GM19324 (cell line): ENCODE measurements around the gene FZD2.

Source experiments
- ATAC-seq: cut with Tn5 transposase; IDR thresholded peaks from one replicate; pipeline ENCODE4 v1.9.1; 2021; ENCODE audit warnings: mild to moderate bottlenecking, moderate library complexity; ENCODE audit not compliant: unreplicated experiment, low FRiP score

The FZD2 gene

DNA sequence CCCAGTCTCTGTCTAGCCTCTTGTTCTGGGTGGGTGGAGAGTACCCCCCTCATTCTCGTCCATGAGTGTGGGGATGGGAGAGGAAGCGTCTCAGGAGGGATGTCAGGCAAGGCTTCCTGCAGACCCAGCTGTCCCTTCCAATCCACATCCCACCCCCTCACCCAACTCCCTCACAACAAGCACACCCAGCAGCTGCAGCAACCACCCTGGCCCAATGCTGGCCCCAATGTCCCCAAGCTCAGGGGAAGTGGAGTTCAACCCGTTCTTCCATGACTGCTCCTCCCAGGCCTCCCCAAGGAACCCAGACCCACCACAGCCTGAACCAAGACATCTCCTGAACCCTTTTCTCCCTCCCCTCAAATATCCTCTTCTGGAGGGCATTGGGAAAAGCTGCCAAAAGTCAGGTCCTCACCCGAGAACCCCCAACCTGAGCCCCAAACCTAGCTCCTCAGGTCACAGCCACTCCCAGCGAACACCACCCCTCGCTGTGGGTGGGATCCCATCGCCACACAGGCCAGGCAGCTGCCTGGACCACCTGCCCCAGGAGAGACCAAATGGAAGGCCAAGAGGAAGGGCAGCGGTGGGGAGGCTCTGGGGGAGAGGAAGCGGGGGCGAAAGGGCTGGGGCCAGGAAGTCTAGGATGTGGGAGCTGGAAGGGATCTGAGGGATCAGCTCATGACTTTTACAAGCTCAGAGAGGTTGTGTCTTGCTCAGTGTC, 47.6 kb downstream of the FZD2 start:
- no peak for ATAC-seq

DNA sequence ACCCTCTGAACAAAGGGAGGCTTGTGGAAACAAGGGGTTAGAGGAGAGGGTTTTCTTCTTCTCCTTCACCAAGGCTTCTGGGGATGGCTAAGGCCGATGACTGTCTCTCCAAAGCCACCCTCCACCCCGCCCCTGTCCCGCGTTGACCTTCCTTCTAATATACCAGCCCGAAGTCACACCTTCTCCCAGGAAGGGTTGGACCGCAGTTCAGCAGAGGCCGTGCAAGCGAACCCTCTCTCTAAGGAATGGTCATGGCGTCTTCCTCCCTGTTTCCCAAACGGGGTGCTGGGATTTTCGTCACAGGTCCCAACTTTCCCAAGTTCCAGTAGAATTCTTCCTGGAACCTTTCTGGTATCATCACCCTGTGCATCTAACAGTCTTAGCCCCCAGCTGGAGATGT, 49.4 kb downstream of the FZD2 start:
- no peak for ATAC-seq

DNA sequence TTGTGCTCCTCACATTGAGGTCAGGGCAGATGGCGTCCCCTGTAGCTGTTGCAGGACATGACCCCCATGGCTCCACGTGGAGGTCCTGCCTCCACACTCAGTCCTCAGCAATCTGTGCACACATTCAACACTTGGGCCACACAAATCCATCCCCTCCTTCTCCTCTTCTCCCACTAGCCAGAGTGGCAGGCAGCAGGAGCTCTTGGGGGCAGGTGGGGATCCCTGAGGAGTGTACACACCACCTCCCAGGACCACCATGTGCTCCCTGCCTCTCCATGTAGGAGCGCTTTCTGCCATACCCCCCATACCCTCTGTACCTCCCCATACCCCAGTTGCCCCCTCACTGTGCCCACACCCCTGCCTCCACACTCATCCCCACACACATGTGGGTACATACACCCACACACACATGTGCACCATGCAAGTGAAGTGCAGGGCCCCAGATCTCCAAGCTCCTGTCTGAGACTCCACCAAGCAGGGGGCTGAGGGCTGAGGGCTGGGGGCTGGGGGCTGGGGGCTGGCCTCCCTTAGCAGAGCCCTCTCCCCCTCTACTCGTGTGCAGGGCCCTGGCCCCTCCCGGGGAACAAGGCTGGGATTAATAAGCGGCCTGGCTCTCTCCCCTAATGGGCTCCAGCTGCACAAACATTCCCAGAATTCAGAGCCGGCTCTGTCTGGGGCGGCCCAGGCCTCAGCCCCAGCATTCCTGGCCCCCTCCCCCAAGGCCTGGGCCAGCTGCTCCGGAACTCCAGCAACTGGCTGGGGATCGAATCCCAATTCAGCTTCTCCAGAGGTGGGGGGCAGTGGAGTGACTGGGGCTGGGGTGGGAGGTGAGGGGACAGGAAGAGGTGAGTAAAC, 50.8 kb downstream of the FZD2 start:
- no peak for ATAC-seq

DNA sequence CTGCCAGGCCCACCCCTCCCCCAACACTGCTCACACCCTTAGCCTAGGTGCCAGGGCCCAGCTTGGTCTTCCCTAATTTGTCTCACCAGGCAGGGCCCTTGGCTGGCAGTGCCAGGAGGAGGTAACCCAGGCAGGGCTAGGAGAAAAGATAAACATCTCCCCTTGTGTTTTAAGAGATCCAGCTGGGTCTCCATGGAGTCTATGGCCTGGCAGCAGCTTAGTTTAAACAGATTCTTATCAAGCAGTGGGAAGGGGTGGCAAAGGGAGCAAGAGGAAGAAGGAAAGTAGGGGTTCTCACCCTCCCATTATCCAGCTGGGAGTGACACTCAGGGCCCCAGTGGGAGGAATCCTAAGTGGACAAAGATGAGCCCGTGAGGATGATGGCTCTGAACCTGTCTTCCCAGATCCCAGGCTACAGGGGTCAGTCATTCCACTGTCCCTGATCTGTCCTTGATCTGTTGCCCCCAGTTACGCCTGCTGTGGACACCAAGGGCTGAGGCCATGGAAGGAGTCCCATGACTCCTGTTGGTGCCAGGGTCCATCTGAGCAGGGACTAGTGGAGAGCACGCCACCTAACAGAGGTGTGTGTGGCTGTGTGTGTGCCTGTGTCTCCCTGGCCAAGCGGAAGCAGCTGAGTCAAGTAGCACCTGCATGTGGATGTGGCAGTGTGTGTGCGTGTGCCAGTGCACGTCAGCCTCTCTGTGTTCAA, 51.6 kb downstream of the FZD2 start:
- ATAC-seq = no peak

DNA sequence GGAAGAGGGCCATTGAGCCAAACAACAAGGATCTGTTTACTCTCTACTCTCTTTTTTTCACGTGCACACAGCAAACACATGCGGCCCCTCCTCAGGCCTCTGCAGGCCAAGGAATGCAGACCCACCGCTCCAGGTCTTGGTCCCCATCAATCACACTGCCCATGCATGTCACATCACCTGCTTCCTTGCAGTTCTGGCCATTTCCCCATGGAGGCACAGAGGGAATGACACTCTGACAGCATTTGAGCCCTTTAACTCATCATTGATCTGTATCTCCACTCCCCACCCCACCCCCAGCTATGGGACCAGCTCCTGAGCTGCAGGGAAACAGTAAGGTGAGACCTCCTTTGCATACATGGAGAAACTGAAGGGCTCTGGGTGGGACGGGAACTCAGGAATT, 53.0 kb downstream of the FZD2 start:
- ATAC-seq = no peak
